Activated CD8-positive, alpha-beta memory T cell treated with anti-CD3 and anti-CD28 coated beads, Interleukin-2, amount 10 ng/mL, durations not matched to agents 7 days and 5 days (primary cell): Measurements from ENCODE around the gene SERINC5. TPM values are rescaled to one million over a fixed set of nuclear protein-coding genes. Genes with fewer than 3 reads are reported as not detected.
A peak's percentile ranks its signal among the peaks of the same experiment; 100 is the strongest.
"Not testable (repeated sequence)": the region's sequence is repeated elsewhere in the genome, so short reads cannot be mapped to it uniquely, and the experiment has no call there.

Experiments
- ATAC-seq: fragments of 150-1000 bp; cut with Tn5 transposase; one replicate; pipeline ENCODE4 v1.10.0; 2021; ENCODE audit warnings: moderate library complexity
- CTCF ChIA-PET: fragments of 350-600 bp; sonication (Branson Sonifier 250); formaldehyde crosslinking; loops from one replicate; lab custom pipeline; 2021; ENCODE audit warnings: antibody characterized with exemption; lab: Charles Lee
- DNase-seq: peaks from one replicate; pipeline ENCODE4 v3.0.0-alpha.2; 2020
- H3K27ac Mint-ChIP-seq: one replicate; pipeline ENCODE4 v1.8.0; 2021; ENCODE audit warnings: mild to moderate bottlenecking, mixed read lengths
- H3K27me3 Mint-ChIP-seq: one replicate; pipeline ENCODE4 v1.8.0; 2021; ENCODE audit warnings: mixed read lengths
- H3K36me3 Mint-ChIP-seq: one replicate; pipeline ENCODE4 v1.8.0; 2021; ENCODE audit warnings: mild to moderate bottlenecking, mixed read lengths
- H3K4me1 Mint-ChIP-seq: one replicate; pipeline ENCODE4 v1.8.0; 2021; ENCODE audit warnings: mixed read lengths
- H3K4me3 Mint-ChIP-seq: one replicate; pipeline ENCODE4 v1.8.0; 2021; ENCODE audit warnings: mild to moderate bottlenecking, moderate library complexity, mixed read lengths
- H3K9me3 Mint-ChIP-seq: one replicate; pipeline ENCODE4 v1.8.0; 2022; ENCODE audit warnings: low read depth, mixed read lengths
- total RNA-seq, 2 experiments: library from RNA; stranded (reverse); gene quantifications; one replicate each; pipeline ENCODE4 v1.2.3, GENCODE V29; 2021

SERINC5 gene
- total RNA-seq, 2 experiments from 2014 or later = 26.8 to 38.0 TPM

- Mint-ChIP-seq H3K4me1 (peaks cover 74% of the 10 kb centered on the region), H3K27ac (peak overlapping the region; percentile 88), H3K36me3 (peaks cover 15% of the 10 kb centered on the region), H3K4me3 (peak overlapping the region; percentile 77), H3K27me3 (no peaks in the 10 kb centered on the region), H3K9me3 (peaks cover 4% of the 10 kb centered on the region)
- DNase-seq = peak; percentile 45
- peak; percentile 43 for ATAC-seq
- CTCF ChIA-PET = interaction anchor here (1.1 to 5.3 kb wide), 3 partner anchors 23 to 39 kb away, joined by 3 to 31 read pairs (median 27); partner anchors contain the start of gene SERINC5
Measured at GRCh38 chr5:80216096-80216495, 39.8 kb downstream of the SERINC5 start.

GRCh38 chr5:80215523-80215922, 40.3 kb downstream of the SERINC5 start:
- Mint-ChIP-seq H3K36me3 (peaks cover 19% of the 10 kb centered on the region), H3K9me3 (peaks cover 4% of the 10 kb centered on the region), H3K4me3 (peak overlapping the region; percentile 77), H3K4me1 (peaks cover 78% of the 10 kb centered on the region), H3K27me3 (no peaks in the 10 kb centered on the region), H3K27ac (peak overlapping the region; percentile 88)
- DNase-seq = no peak
- CTCF ChIA-PET = interaction anchor here (3.9 to 5.3 kb wide), 2 partner anchors 22 to 39 kb away, joined by 27 to 31 read pairs; partner anchors contain the start of gene SERINC5
- ATAC-seq = peak; percentile 11

GRCh38 chr5:80213466-80213865, 42.4 kb downstream of the SERINC5 start:
- CTCF ChIA-PET = interaction anchor here (1.3 kb wide), 1 partner anchor 48 kb away, joined by 4 read pairs; no protein-coding TSS in a partner anchor
- H3K27me3 Mint-ChIP-seq = no peaks in the 10 kb centered on the region
- peaks cover 79% of the 10 kb centered on the region for H3K4me1 Mint-ChIP-seq
- peaks cover 27% of the 10 kb centered on the region for H3K36me3 Mint-ChIP-seq
- peaks cover 4% of the 10 kb centered on the region for H3K9me3 Mint-ChIP-seq
- no peak overlapping the region for H3K4me3 Mint-ChIP-seq
- H3K27ac Mint-ChIP-seq = peak overlapping the region; percentile 1
- DNase-seq (no peak), ATAC-seq (no peak)

GRCh38 chr5:80212171-80212667, 43.6 kb downstream of the SERINC5 start:
- ATAC-seq (no peak), DNase-seq (no peak)
- peaks cover 26% of the 10 kb centered on the region for H3K36me3 Mint-ChIP-seq
- no peaks in the 10 kb centered on the region for H3K27me3 Mint-ChIP-seq
- peaks cover 69% of the 10 kb centered on the region for H3K4me1 Mint-ChIP-seq
- H3K4me3 Mint-ChIP-seq = no peak overlapping the region
- peaks cover 4% of the 10 kb centered on the region for H3K9me3 Mint-ChIP-seq
- H3K27ac Mint-ChIP-seq = peak overlapping the region; percentile 25
- CTCF ChIA-PET = interaction anchor here (0.6 to 1.5 kb wide), 3 partner anchors 8 to 47 kb away, joined by 3 to 5 read pairs (median 4); no protein-coding TSS in a partner anchor

GRCh38 chr5:80211327-80211726, 44.5 kb downstream of the SERINC5 start:
- Mint-ChIP-seq H3K9me3 (peaks cover 4% of the 10 kb centered on the region), H3K4me3 (no peak overlapping the region), H3K27me3 (no peaks in the 10 kb centered on the region), H3K4me1 (peaks cover 70% of the 10 kb centered on the region), H3K27ac (no peak overlapping the region), H3K36me3 (peaks cover 27% of the 10 kb centered on the region)
- CTCF ChIA-PET = interaction anchor here (1.5 kb wide), 1 partner anchor 17 kb away, joined by 5 read pairs; no protein-coding TSS in a partner anchor
- ATAC-seq = no peak
- DNase-seq = no peak

GRCh38 chr5:80210014-80210413, 45.8 kb downstream of the SERINC5 start:
- peaks cover 70% of the 10 kb centered on the region for H3K4me1 Mint-ChIP-seq
- H3K27me3 Mint-ChIP-seq = no peaks in the 10 kb centered on the region
- no peak overlapping the region for H3K4me3 Mint-ChIP-seq
- H3K9me3 Mint-ChIP-seq = peaks cover 1% of the 10 kb centered on the region
- CTCF ChIA-PET = interaction anchor here (1.1 kb wide), 1 partner anchor 10 kb away, joined by 3 read pairs; no protein-coding TSS in a partner anchor
- peak overlapping the region; percentile 10 for H3K27ac Mint-ChIP-seq
- DNase-seq (no peak), ATAC-seq (no peak)
- H3K36me3 Mint-ChIP-seq = peaks cover 34% of the 10 kb centered on the region

GRCh38 chr5:80208381-80208780, 47.5 kb downstream of the SERINC5 start:
- H3K4me3 Mint-ChIP-seq = no peak overlapping the region
- no peak overlapping the region for H3K27ac Mint-ChIP-seq
- peaks cover 2% of the 10 kb centered on the region for H3K9me3 Mint-ChIP-seq
- H3K4me1 Mint-ChIP-seq = peaks cover 61% of the 10 kb centered on the region
- no peaks in the 10 kb centered on the region for H3K27me3 Mint-ChIP-seq
- DNase-seq (no peak), ATAC-seq (no peak)
- H3K36me3 Mint-ChIP-seq = peaks cover 40% of the 10 kb centered on the region
- CTCF ChIA-PET = interaction anchor here (0.8 kb wide), 1 partner anchor 14 kb away, joined by 3 read pairs; no protein-coding TSS in a partner anchor

- Mint-ChIP-seq H3K9me3 (peaks cover 2% of the 10 kb centered on the region), H3K36me3 (peaks cover 42% of the 10 kb centered on the region), H3K27ac (no peak overlapping the region), H3K4me1 (peaks cover 56% of the 10 kb centered on the region), H3K4me3 (no peak overlapping the region), H3K27me3 (no peaks in the 10 kb centered on the region)
- CTCF ChIA-PET = interaction anchor here (0.8 kb wide), 1 partner anchor 13 kb away, joined by 3 read pairs; no protein-coding TSS in a partner anchor
- no peak for ATAC-seq
- DNase-seq = no peak
Measured at GRCh38 chr5:80207832-80208231, 48.0 kb downstream of the SERINC5 start.

- Mint-ChIP-seq H3K9me3 (peaks cover 2% of the 10 kb centered on the region), H3K27me3 (no peaks in the 10 kb centered on the region), H3K36me3 (peaks cover 54% of the 10 kb centered on the region), H3K27ac (no peak overlapping the region), H3K4me3 (no peak overlapping the region), H3K4me1 (peaks cover 46% of the 10 kb centered on the region)
- CTCF ChIA-PET = interaction anchor here (3.6 kb wide), 1 partner anchor 11 kb away, joined by 17 read pairs; no protein-coding TSS in a partner anchor
- DNase-seq (no peak), ATAC-seq (no peak)
Measured at GRCh38 chr5:80206282-80206681, 49.6 kb downstream of the SERINC5 start.

GRCh38 chr5:80205846-80206245, 50.0 kb downstream of the SERINC5 start:
- Mint-ChIP-seq H3K4me1 (peaks cover 43% of the 10 kb centered on the region), H3K9me3 (peaks cover 2% of the 10 kb centered on the region), H3K27ac (peak overlapping the region; percentile 51), H3K36me3 (peaks cover 56% of the 10 kb centered on the region), H3K4me3 (no peak overlapping the region), H3K27me3 (no peaks in the 10 kb centered on the region)
- DNase-seq (no peak), ATAC-seq (no peak)
- CTCF ChIA-PET = interaction anchor here (1.3 to 3.6 kb wide), 2 partner anchors 11 to 12 kb away, joined by 4 to 17 read pairs; no protein-coding TSS in a partner anchor

- peaks cover 34% of the 10 kb centered on the region for H3K4me1 Mint-ChIP-seq
Measured at GRCh38 chr5:80204808-80205614, 50.8 kb downstream of the SERINC5 start.

GRCh38 chr5:80201763-80202162, 54.1 kb downstream of the SERINC5 start:
- CTCF ChIA-PET = interaction anchor here (1.8 kb wide), 1 partner anchor 8 kb away, joined by 4 read pairs; no protein-coding TSS in a partner anchor
- not testable (repeated sequence) for H3K9me3 Mint-ChIP-seq, H3K27ac Mint-ChIP-seq

More at GRCh38 chr5:80204808-80205614, 50.8 kb downstream of the SERINC5 start:
- Mint-ChIP-seq H3K4me3 (no peak overlapping the region), H3K27me3 (no peaks in the 10 kb centered on the region), H3K27ac (peak overlapping the region; percentile 17), H3K36me3 (peaks cover 52% of the 10 kb centered on the region), H3K9me3 (peaks cover 2% of the 10 kb centered on the region)
- DNase-seq (no peak), ATAC-seq (no peak)
- CTCF ChIA-PET = interaction anchor here (0.6 to 3.6 kb wide), 6 partner anchors 7 to 113 kb away, joined by 3 to 17 read pairs (median 3); no protein-coding TSS in a partner anchor

GRCh38 chr5:80198920-80199319, 56.9 kb downstream of the SERINC5 start:
- Mint-ChIP-seq H3K36me3 (peaks cover 39% of the 10 kb centered on the region), H3K27me3 (no peaks in the 10 kb centered on the region), H3K4me3 (no peak overlapping the region), H3K9me3 (no peaks in the 10 kb centered on the region), H3K4me1 (peaks cover 29% of the 10 kb centered on the region), H3K27ac (no peak overlapping the region)
- no peak for DNase-seq
- CTCF ChIA-PET = interaction anchor here (1.4 kb wide), 1 partner anchor 11 kb away, joined by 3 read pairs; no protein-coding TSS in a partner anchor
- ATAC-seq = no peak

More at GRCh38 chr5:80201763-80202162, 54.1 kb downstream of the SERINC5 start:
- not testable (repeated sequence) for H3K4me3 Mint-ChIP-seq, ATAC-seq, H3K27me3 Mint-ChIP-seq, DNase-seq
- Mint-ChIP-seq H3K4me1 (peaks cover 30% of the 10 kb centered on the region), H3K36me3 (peaks cover 53% of the 10 kb centered on the region)
